Activated B cell treated with CpG ODN at 0.5 μM for 24 hours (primary cell): Measurements from ENCODE around the gene TBX15. TPM values are rescaled to one million over a fixed set of nuclear protein-coding genes. Genes with fewer than 3 reads are reported as not detected.

Experiments
- ATAC-seq: fragments of 200-7000 bp; cut with Tn5 transposase; one replicate; pipeline ENCODE4 v1.10.0; 2021; ENCODE audit warnings: low read depth, mild to moderate bottlenecking, moderate library complexity
- CTCF ChIA-PET: fragments of 350-600 bp; sonication (Branson Sonifier 250); formaldehyde crosslinking; loops from one replicate; lab custom pipeline; 2021; ENCODE audit warnings: antibody characterized with exemption; lab: Charles Lee
- POLR2A ChIA-PET: fragments of 350-600 bp; sonication (Branson Sonifier 250); formaldehyde crosslinking; loops from one replicate; lab custom pipeline; 2021; ENCODE audit warnings: antibody characterized with exemption; lab: Charles Lee
- DNase-seq: peaks from one replicate; pipeline ENCODE4 v3.0.0; 2022
- H3K27ac Mint-ChIP-seq: one replicate; pipeline ENCODE4 v1.8.0; 2020; ENCODE audit warnings: mixed read lengths
- H3K27me3 Mint-ChIP-seq: one replicate; pipeline ENCODE4 v1.8.0; 2021; ENCODE audit warnings: mixed read lengths
- H3K36me3 Mint-ChIP-seq: one replicate; pipeline ENCODE4 v1.8.0; 2021; ENCODE audit warnings: low read depth, mixed read lengths
- H3K4me1 Mint-ChIP-seq: one replicate; pipeline ENCODE4 v1.8.0; 2021; ENCODE audit warnings: mixed read lengths
- H3K4me3 Mint-ChIP-seq: one replicate; pipeline ENCODE4 v1.8.0; 2020; ENCODE audit warnings: mild to moderate bottlenecking, mixed read lengths
- H3K9me3 Mint-ChIP-seq: one replicate; pipeline ENCODE4 v1.8.0; 2020; ENCODE audit warnings: mixed read lengths
- intact Hi-C: fragments of 100-400 bp; cut with micrococcal nuclease; formaldehyde crosslinking; loops from one replicate; pipeline ENCODE4 v1.15.1; 2024
- total RNA-seq: library from RNA; stranded (reverse); gene quantifications from 2 replicates; pipeline ENCODE4 v1.2.3, GENCODE V29; 2022
- TF ChIP-seq, protein P1 (sequence below): fragments of 200-600 bp; IDR thresholded peaks from one replicate; pipeline ENCODE4 v1.8.0; 2022; ENCODE audit warnings: antibody characterized with exemption, mild to moderate bottlenecking

Gene TBX15
- total RNA-seq, 1 donor from 2014 or later: 0.09 TPM

GRCh38 chr1:118877668-118878396 is 110.3 kb downstream of the TBX15 start:
- no peaks in the 10 kb centered on the region for H3K4me1 Mint-ChIP-seq

GRCh38 chr1:118871582-118872171 is 116.5 kb downstream of the TBX15 start:
- CTCF ChIA-PET: no interaction called here
- intact Hi-C loops: no loop called here
- Mint-ChIP-seq H3K4me3 (no peak overlapping the region), H3K9me3 (no peaks in the 10 kb centered on the region), H3K36me3 (no peaks in the 10 kb centered on the region), H3K27me3 (no peaks in the 10 kb centered on the region), H3K27ac (no peak overlapping the region), H3K4me1 (no peaks in the 10 kb centered on the region)
- DNase-seq (no peak), ATAC-seq (no peak)
- TF ChIP-seq, protein P1, sequence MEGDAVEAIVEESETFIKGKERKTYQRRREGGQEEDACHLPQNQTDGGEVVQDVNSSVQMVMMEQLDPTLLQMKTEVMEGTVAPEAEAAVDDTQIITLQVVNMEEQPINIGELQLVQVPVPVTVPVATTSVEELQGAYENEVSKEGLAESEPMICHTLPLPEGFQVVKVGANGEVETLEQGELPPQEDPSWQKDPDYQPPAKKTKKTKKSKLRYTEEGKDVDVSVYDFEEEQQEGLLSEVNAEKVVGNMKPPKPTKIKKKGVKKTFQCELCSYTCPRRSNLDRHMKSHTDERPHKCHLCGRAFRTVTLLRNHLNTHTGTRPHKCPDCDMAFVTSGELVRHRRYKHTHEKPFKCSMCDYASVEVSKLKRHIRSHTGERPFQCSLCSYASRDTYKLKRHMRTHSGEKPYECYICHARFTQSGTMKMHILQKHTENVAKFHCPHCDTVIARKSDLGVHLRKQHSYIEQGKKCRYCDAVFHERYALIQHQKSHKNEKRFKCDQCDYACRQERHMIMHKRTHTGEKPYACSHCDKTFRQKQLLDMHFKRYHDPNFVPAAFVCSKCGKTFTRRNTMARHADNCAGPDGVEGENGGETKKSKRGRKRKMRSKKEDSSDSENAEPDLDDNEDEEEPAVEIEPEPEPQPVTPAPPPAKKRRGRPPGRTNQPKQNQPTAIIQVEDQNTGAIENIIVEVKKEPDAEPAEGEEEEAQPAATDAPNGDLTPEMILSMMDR: no peak
- POLR2A ChIA-PET: no interaction called here

More at GRCh38 chr1:118877668-118878396, 110.3 kb downstream of the TBX15 start:
- intact Hi-C loops: no loop called here
- H3K4me3 Mint-ChIP-seq: no peak overlapping the region
- peaks cover 4% of the 10 kb centered on the region for H3K27me3 Mint-ChIP-seq
- H3K9me3 Mint-ChIP-seq: no peaks in the 10 kb centered on the region
- POLR2A ChIA-PET: no interaction called here
- CTCF ChIA-PET: interaction anchor here (1.1 kb wide), 1 partner anchor 14 kb away, joined by 4 read pairs; no protein-coding TSS in a partner anchor
- DNase-seq: no peak
- TF ChIP-seq, protein P1: no peak
- H3K36me3 Mint-ChIP-seq: no peaks in the 10 kb centered on the region
- no peak overlapping the region for H3K27ac Mint-ChIP-seq
- ATAC-seq: no peak

GRCh38 chr1:118868387-118868786 is 119.8 kb downstream of the TBX15 start:
- POLR2A ChIA-PET: no interaction called here
- Mint-ChIP-seq H3K27ac (no peak overlapping the region), H3K9me3 (no peaks in the 10 kb centered on the region), H3K4me3 (no peak overlapping the region), H3K36me3 (no peaks in the 10 kb centered on the region), H3K4me1 (peaks cover 3% of the 10 kb centered on the region), H3K27me3 (no peaks in the 10 kb centered on the region)
- CTCF ChIA-PET: no interaction called here
- intact Hi-C loops: no loop called here
- no peak for DNase-seq
- no peak for ATAC-seq
- TF ChIP-seq, protein P1: no peak

GRCh38 chr1:118866330-118866729 is 121.8 kb downstream of the TBX15 start:
- ChIA-PET POLR2A (no interaction called here), CTCF (no interaction called here)
- intact Hi-C loops: no loop called here
- Mint-ChIP-seq H3K27ac (no peak overlapping the region), H3K36me3 (no peaks in the 10 kb centered on the region), H3K4me1 (peaks cover 3% of the 10 kb centered on the region), H3K9me3 (no peaks in the 10 kb centered on the region), H3K27me3 (no peaks in the 10 kb centered on the region), H3K4me3 (no peak overlapping the region)
- no peak for ATAC-seq
- TF ChIP-seq, protein P1: no peak
- no peak for DNase-seq

- Mint-ChIP-seq H3K27ac (no peak overlapping the region), H3K4me1 (peaks cover 3% of the 10 kb centered on the region), H3K9me3 (no peaks in the 10 kb centered on the region), H3K27me3 (no peaks in the 10 kb centered on the region), H3K36me3 (no peaks in the 10 kb centered on the region), H3K4me3 (no peak overlapping the region)
- ChIA-PET POLR2A (no interaction called here), CTCF (no interaction called here)
- intact Hi-C loops: no loop called here
- ATAC-seq (no peak), DNase-seq (no peak)
- TF ChIP-seq, protein P1: no peak
These were observed 124.5 kb downstream of the TBX15 start for GRCh38 chr1:118863688-118864087.
